ENCODE results near the gene ACY1.

The ACY1 gene

GRCh38 chr3:51946796-51947195 lies 36.5 kb upstream of the ACY1 start:
- no peak for DNase-seq

GRCh38 chr3:51947215-51947900 lies 36.0 kb upstream of the ACY1 start:
- DNase-seq = no peak

GRCh38 chr3:51948016-51948580 lies 35.2 kb upstream of the ACY1 start:
- no peak for DNase-seq

GRCh38 chr3:51949121-51949520 lies 34.2 kb upstream of the ACY1 start:
- DNase-seq = no peak

- no peak for DNase-seq
Observed at GRCh38 chr3:51950899-51951298, 32.4 kb upstream of the ACY1 start.

GRCh38 chr3:51953445-51953844 lies 29.9 kb upstream of the ACY1 start:
- DNase-seq = no peak

- no peak for DNase-seq
Observed at GRCh38 chr3:51954105-51954504, 29.2 kb upstream of the ACY1 start.

GRCh38 chr3:51954713-51955112 lies 28.6 kb upstream of the ACY1 start:
- no peak for DNase-seq

GRCh38 chr3:51955175-51955892 lies 28.0 kb upstream of the ACY1 start, which contains the start of gene GPR62:
Gene GPR62 (plus strand): TSS chr3:51955381. CDS start chr3:51955653, 272 bp downstream.
- DNase-seq = no peak

- DNase-seq = no peak
Observed at GRCh38 chr3:51955893-51956770, 27.2 kb upstream of the ACY1 start.

GRCh38 chr3:51957520-51958205 lies 25.7 kb upstream of the ACY1 start:
- no peak for DNase-seq

GRCh38 chr3:51958603-51959521 lies 24.5 kb upstream of the ACY1 start:
- no peak for DNase-seq

- DNase-seq = no peak
Observed at GRCh38 chr3:51959651-51960050, 23.7 kb upstream of the ACY1 start.

- DNase-seq = no peak
Observed at GRCh38 chr3:51960386-51960785, 22.9 kb upstream of the ACY1 start.

GRCh38 chr3:51961011-51961410 lies 22.3 kb upstream of the ACY1 start:
- no peak for DNase-seq

GRCh38 chr3:51961602-51962569 lies 21.4 kb upstream of the ACY1 start:
- no peak for DNase-seq

GRCh38 chr3:51962854-51963530 lies 20.3 kb upstream of the ACY1 start:
- no peak for DNase-seq

GRCh38 chr3:51963951-51964451 lies 19.3 kb upstream of the ACY1 start:
- peak; percentile 52 for DNase-seq

- no peak for DNase-seq
Observed at GRCh38 chr3:51964521-51964920, 18.8 kb upstream of the ACY1 start.

All from NCI-H1092 (cell line).